HCT116 (cell line): Measurements from ENCODE around the gene DLG2. TPM values are rescaled to one million over a fixed set of nuclear protein-coding genes. Genes with fewer than 3 reads are reported as not detected.

Experiments used
- ATAC-seq: fragments of 200-7000 bp; cut with Tn5 transposase; 2 replicates; pipeline ENCODE4 v1.9.1; 2020; ENCODE audit warnings: mild to moderate bottlenecking, moderate library complexity
- BruUV-seq: library from RNA; stranded (reverse); fragments of 400-500 nt; replicated peaks from 2 replicates; lab custom pipeline; 2021; lab: Mats Ljungman, UMichigan
- CTCF ChIA-PET: fragments of 300-600 bp; sonication (Branson Sonifier 250); formaldehyde crosslinking; loops from one replicate; lab custom pipeline; 2021; ENCODE audit warnings: antibody characterized with exemption; lab: Charles Lee
- POLR2A ChIA-PET: fragments of 300-600, 350-600 bp; sonication (Branson Sonifier 250); formaldehyde crosslinking; loops from one replicate; lab custom pipeline; 2021; ENCODE audit warnings: antibody characterized with exemption; lab: Charles Lee
- RAD21 ChIA-PET, 2 experiments: fragments of 300-600 bp; sonication (Branson Sonifier 250); formaldehyde crosslinking; loops; one replicate each; lab custom pipeline; 2023; ENCODE audit warnings: low total read pairs in 2 of 2; ENCODE audit not compliant: uncharacterized antibody in 2 of 2, unreplicated experiment in 2 of 2, low non-redundant PET in 1 of 2; lab: Charles Lee
- DNase-seq: peaks from one replicate; pipeline ENCODE4 v3.0.0-alpha.2; 2010; ENCODE audit warnings: low read depth, low spot score
- H2AFZ ChIP-seq: fragments of 200-600 bp; shearing (Covaris generic), sonication (generic); 2 replicates; pipeline ENCODE4 v1.6.1; 2017; ENCODE audit warnings: low read depth, mixed run types, mixed read lengths, antibody characterized with exemption, low read length; ENCODE audit not compliant: poor library complexity, severe bottlenecking
- H3K27ac ChIP-seq: 2 replicates; pipeline ENCODE4 v1.5.1; 2012; ENCODE audit warnings: low read depth, low read length
- H3K27me3 ChIP-seq: fragments of 200-600 bp; sonication (generic); 2 replicates; pipeline ENCODE4 v1.6.1; 2016; ENCODE audit warnings: mixed run types, low read length, mixed read lengths; ENCODE audit not compliant: insufficient read depth
- H3K36me3 ChIP-seq, 2 experiments: fragments of 200-500 bp in 1 of 2; fragments of 200-600 bp in 1 of 2; sonication (Bioruptor generic) in 1 of 2; sonication (generic) in 1 of 2; 2 replicates each; pipeline versions ENCODE4 v1.5.1 to v1.6.1; 2014 to 2016; ENCODE audit warnings: low read length in 2 of 2, inconsistent platforms in 1 of 2, mixed read lengths in 1 of 2, mixed run types in 1 of 2; ENCODE audit not compliant: insufficient read depth in 2 of 2, control insufficient read depth in 1 of 2
- H3K4me1 ChIP-seq, 2 experiments: fragments of 200-600 bp in 1 of 2; sonication (generic) in 1 of 2; 2 replicates each; pipeline versions ENCODE4 v1.5.1 to v1.6.1; 2012 to 2017; ENCODE audit warnings: low read length in 2 of 2, inconsistent platforms in 1 of 2, mild to moderate bottlenecking in 1 of 2, mixed read lengths in 1 of 2, mixed run types in 1 of 2, moderate library complexity in 1 of 2; ENCODE audit not compliant: insufficient read depth in 2 of 2, control insufficient read depth in 1 of 2
- H3K4me2 ChIP-seq: fragments of 200-600 bp; sonication (generic); 2 replicates; pipeline ENCODE4 v1.6.1; 2017; ENCODE audit warnings: mixed run types, low read length, mixed read lengths
- H3K4me3 ChIP-seq, 2 experiments: fragments of 200-600 bp in 1 of 2; sonication (generic) in 1 of 2; replicated peaks in 1 of 2; 2 replicates each; pipeline ENCODE4 v1.5.1; 2011 to 2016; ENCODE audit warnings: low read length in 2 of 2, control low read depth in 1 of 2, low read depth in 1 of 2, mild to moderate bottlenecking in 1 of 2, mixed read lengths in 1 of 2, mixed run types in 1 of 2
- H3K79me2 ChIP-seq: fragments of 200-600 bp; sonication (generic); 2 replicates; pipeline ENCODE4 v1.6.1; 2017; ENCODE audit warnings: mild to moderate bottlenecking, mixed run types, low read length, moderate library complexity, mixed read lengths; ENCODE audit not compliant: insufficient read depth
- H3K9ac ChIP-seq: fragments of 200-600 bp; sonication (generic); 2 replicates; pipeline ENCODE4 v1.6.1; 2016; ENCODE audit warnings: low read length, mixed read lengths
- H3K9me2 ChIP-seq: fragments of 200-600 bp; sonication (generic), shearing (Covaris generic); 2 replicates; pipeline ENCODE4 v1.6.1; 2017; ENCODE audit warnings: mixed run types, mild to moderate bottlenecking, moderate library complexity; ENCODE audit not compliant: insufficient read depth
- H3K9me3 ChIP-seq, 2 experiments: fragments of 200-500 bp in 1 of 2; fragments of 200-600 bp in 1 of 2; sonication (Bioruptor generic) in 1 of 2; sonication (generic) in 1 of 2; 2 replicates each; pipeline ENCODE4 v1.6.1; 2014 to 2017; ENCODE audit warnings: low read length in 2 of 2, mixed read lengths in 2 of 2, inconsistent platforms in 1 of 2, low read depth in 1 of 2, mild to moderate bottlenecking in 1 of 2, mixed run types in 1 of 2, moderate library complexity in 1 of 2; ENCODE audit not compliant: control insufficient read depth in 1 of 2, insufficient read depth in 1 of 2
- H4K20me1 ChIP-seq: fragments of 200-600 bp; sonication (generic), shearing (Covaris generic); 2 replicates; pipeline ENCODE4 v1.6.1; 2017; ENCODE audit warnings: mixed run types, mild to moderate bottlenecking, moderate library complexity; ENCODE audit not compliant: insufficient read depth
- EGR1 ChIP-seq: IDR thresholded peaks from 2 replicates; pipeline ENCODE4 v1.6.1; 2012; ENCODE audit warnings: low read depth
- EZH2phosphoT487 ChIP-seq: fragments of 200-600 bp; IDR thresholded peaks from 2 replicates; pipeline ENCODE4 v1.6.1; 2018; ENCODE audit warnings: antibody characterized with exemption, borderline replicate concordance
- JUND ChIP-seq: IDR thresholded peaks from 2 replicates; pipeline ENCODE4 v1.6.1; 2012
- MAX ChIP-seq: IDR thresholded peaks from 2 replicates; pipeline ENCODE4 v1.6.1; 2012
- POLR2A ChIP-seq: IDR thresholded peaks from 2 replicates; pipeline ENCODE4 v1.7.0; 2011; ENCODE audit warnings: borderline replicate concordance; ENCODE audit not compliant: insufficient read depth, insufficient read length; ENCODE audit errors: extremely low read depth
- RAD21 ChIP-seq: IDR thresholded peaks from 2 replicates; pipeline ENCODE4 v1.6.1; 2012; ENCODE audit warnings: low read depth, mild to moderate bottlenecking
- REST ChIP-seq: IDR thresholded peaks from 2 replicates; pipeline ENCODE4 v1.6.1; 2012; ENCODE audit warnings: low read depth
- SIN3A ChIP-seq: IDR thresholded peaks from 2 replicates; pipeline ENCODE4 v1.6.1; 2012; ENCODE audit warnings: low read depth
- SRF ChIP-seq: IDR thresholded peaks from 2 replicates; pipeline ENCODE4 v1.6.1; 2012; ENCODE audit warnings: low read depth
- TCF7L2 ChIP-seq: IDR thresholded peaks from 2 replicates; pipeline ENCODE4 v1.7.0; 2011; ENCODE audit warnings: borderline replicate concordance, inconsistent platforms; ENCODE audit not compliant: insufficient read depth, insufficient read length; ENCODE audit errors: extremely low read depth
- YY1 ChIP-seq: IDR thresholded peaks from 2 replicates; pipeline ENCODE4 v1.6.1; 2011; ENCODE audit warnings: low read length, low read depth, moderate library complexity, mild to moderate bottlenecking; ENCODE audit not compliant: insufficient replicate concordance; ENCODE audit errors: extremely low read depth
- ZBTB33 ChIP-seq: IDR thresholded peaks from 2 replicates; pipeline ENCODE4 v1.6.1; 2011; ENCODE audit warnings: mild to moderate bottlenecking, low read length, moderate library complexity; ENCODE audit not compliant: insufficient replicate concordance; ENCODE audit errors: extremely low read depth
- ZFX ChIP-seq: fragments of 450-650 bp; IDR thresholded peaks from 2 replicates; pipeline ENCODE4 v1.6.1; 2017
- intact Hi-C: fragments of 100-400 bp; cut with micrococcal nuclease; formaldehyde crosslinking; loops from 2 replicates; pipeline ENCODE4 v1.10.0; 2022
- total RNA-seq: library from RNA; stranded (reverse); gene quantifications from one replicate; pipeline ENCODE4 v1.2.1, GENCODE V29; 2021; ENCODE audit not compliant: unreplicated experiment

Gene DLG2
- total RNA-seq, 1 experiment from 2014 or later, result 2.4 TPM

GRCh38 chr11:83523676-83524075 lies 2103.5 kb downstream of the DLG2 start:
- RAD21 ChIA-PET, result no interaction called here
- no peak for DNase-seq
- TF ChIP-seq SRF (no peak), ZFX (no peak), YY1 (no peak), POLR2A (no peak), EGR1 (no peak), JUND (no peak), RAD21 (no peak), REST (no peak), ZBTB33 (no peak), TCF7L2 (no peak), MAX (no peak), EZH2phosphoT487 (no peak), SIN3A (no peak)
- TF ChIP-seq, all 23 proteins: peak for 0
- ATAC-seq, result no peak
- POLR2A ChIA-PET, result no interaction called here
- Histone ChIP-seq H3K9me2 (no peaks in the 10 kb centered on the region), H3K4me1 (no peaks in the 10 kb centered on the region), H3K36me3 (no peaks in the 10 kb centered on the region), H3K9ac (no peak overlapping the region), H2AFZ (no peak overlapping the region), H3K27me3 (peaks cover 30% of the 10 kb centered on the region), H3K27ac (no peak overlapping the region), H3K4me3 (no peak overlapping the region), H4K20me1 (no peaks in the 10 kb centered on the region), H3K4me2 (no peak overlapping the region), H3K9me3 (no peaks in the 10 kb centered on the region), H3K79me2 (no peaks in the 10 kb centered on the region)
- CTCF ChIA-PET, result no interaction called here
- BruUV-seq, result no TSS peak
- intact Hi-C loops, result no loop called here
